Esophagus mucosa (tissue), 1 donor: ENCODE measurements around the gene COA8. TPM values are rescaled to one million over a fixed set of nuclear protein-coding genes. Genes with fewer than 3 reads are reported as not detected.

Source experiments
- ATAC-seq: fragments of 200-7000 bp; cut with Tn5 transposase; one replicate; pipeline ENCODE4 v1.9.1; 2020
- total RNA-seq: library from RNA; stranded (reverse); gene quantifications from one replicate; pipeline ENCODE4 v1.2.4, GENCODE V29; 2023
- donor health status: DM: yes; HTN: yes; CAD: no.

The COA8 gene
- total RNA-seq, 1 donor from 2014 or later, result 30.3 TPM

- ATAC-seq, result no peak
Observed at GRCh38 chr14:103549361-103550311, 13.1 kb upstream of the COA8 start.

GRCh38 chr14:103550451-103551337, 12.1 kb upstream of the COA8 start:
- no peak for ATAC-seq

DNA sequence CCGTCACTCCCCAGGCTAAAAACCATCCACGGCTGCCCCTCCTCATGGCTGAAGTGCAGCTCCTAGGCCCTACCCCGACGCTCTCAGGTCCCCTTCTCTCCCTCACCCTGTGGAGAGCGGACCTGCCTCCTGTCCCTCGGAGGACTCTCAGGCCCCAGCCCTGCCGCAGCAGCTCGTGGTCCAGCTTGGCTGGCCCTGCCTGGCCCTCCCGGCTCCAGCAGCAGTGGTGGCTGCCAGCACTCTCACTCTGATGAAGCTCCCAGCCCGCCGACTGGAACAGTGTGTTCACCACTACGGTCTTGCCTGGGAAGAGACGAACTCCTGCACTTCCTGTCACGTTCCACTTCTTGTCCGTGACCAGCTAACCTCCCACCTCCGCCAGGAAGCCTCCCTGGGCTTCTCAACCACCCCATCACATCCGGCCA, 11.4 kb upstream of the COA8 start:
- ATAC-seq, result no peak

DNA sequence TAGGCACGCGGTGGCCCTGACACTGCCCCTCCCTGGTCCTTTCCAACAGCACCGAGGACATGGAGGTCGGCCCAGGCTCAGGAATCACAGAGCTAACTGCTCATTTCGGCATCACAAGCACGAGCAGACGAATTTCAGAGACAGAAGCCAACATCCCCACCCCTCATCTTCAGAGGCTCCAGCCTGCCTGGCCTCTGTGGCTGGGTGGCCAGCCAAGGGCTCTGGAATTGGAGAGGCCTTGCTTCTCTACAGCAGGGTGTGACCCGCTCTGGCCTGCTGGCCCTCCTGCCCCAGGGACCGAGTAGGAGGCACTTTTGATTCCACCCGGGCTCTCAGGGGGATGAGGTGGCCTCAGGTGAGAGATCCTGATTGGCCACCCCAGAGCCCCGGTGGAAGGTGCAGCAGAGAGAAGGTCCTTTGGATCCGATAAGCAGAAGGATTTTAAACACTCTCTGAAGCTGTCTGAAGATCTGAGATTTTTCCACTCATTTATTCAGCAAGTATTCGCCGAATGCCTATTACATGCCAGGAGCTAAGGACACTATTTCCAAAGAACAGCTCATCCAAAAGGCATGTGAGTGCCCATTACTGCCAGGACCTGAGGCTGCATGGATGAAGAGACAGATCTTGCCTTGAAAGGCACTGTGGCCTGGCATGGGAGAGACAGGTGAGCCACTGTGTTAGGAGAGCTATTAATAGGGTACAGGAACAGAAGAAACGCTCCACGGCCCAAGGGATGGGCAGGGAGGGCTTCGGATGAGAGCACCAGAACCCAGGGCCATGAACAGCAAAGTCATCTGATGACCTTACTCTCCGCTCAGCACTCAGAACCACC, 10.5 kb upstream of the COA8 start:
- ATAC-seq, result no peak

DNA sequence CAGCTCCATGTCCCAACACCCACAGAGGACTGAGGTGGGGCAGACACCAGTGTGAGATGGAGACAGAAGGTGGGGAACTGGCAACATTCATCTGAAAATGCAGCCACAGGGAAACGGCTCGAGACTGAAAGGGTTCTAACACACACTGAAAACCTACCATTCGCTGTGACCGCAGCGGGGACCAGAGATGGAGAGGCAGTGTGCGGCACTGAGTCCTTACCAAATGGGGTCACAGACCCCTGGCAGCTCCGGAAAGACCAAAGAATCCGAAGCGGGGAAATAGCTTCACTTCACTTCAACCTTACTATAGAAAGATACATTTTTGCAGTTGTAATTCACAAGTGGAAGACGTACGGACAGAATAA, 9.9 kb upstream of the COA8 start:
- no peak for ATAC-seq

GRCh38 chr14:103555559-103556337, 7.0 kb upstream of the COA8 start:
- peak; percentile 8 for ATAC-seq

DNA sequence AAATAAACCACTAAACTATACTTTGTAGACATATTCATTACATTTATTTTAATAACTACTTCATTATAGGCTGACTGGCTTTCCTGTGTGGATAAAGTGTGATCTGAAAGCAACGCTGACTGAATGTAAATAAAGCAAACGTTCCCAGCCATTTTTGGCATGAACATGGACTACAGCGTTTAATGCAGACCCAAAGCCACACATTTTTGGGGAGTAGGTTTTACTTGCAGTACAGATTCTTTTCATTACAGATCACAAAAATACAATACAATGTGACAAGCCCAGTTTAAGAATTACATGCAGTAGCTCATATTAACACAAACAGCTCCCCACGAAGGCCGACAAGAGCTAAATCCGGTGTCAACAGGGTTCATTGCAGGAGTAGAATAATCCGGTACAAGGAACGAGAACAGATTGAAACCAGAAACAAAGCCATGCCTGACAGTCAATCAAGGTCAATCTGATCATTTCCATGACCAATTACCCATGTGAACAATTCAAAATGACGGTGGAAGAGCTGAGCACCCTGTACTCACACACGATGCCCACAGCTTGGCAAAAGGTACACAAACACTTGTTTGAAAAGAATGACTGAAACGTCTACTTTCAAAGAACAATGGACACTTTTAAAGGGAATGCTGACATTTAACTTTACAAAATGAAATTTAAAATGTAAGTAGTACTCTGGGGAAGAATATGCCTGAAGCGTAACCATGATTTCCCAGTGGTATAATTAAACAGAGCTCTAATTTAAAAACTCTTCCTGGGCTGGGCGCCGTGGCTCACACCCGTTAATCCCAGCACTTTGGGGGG, 5.6 kb upstream of the COA8 start:
- no peak for ATAC-seq

DNA sequence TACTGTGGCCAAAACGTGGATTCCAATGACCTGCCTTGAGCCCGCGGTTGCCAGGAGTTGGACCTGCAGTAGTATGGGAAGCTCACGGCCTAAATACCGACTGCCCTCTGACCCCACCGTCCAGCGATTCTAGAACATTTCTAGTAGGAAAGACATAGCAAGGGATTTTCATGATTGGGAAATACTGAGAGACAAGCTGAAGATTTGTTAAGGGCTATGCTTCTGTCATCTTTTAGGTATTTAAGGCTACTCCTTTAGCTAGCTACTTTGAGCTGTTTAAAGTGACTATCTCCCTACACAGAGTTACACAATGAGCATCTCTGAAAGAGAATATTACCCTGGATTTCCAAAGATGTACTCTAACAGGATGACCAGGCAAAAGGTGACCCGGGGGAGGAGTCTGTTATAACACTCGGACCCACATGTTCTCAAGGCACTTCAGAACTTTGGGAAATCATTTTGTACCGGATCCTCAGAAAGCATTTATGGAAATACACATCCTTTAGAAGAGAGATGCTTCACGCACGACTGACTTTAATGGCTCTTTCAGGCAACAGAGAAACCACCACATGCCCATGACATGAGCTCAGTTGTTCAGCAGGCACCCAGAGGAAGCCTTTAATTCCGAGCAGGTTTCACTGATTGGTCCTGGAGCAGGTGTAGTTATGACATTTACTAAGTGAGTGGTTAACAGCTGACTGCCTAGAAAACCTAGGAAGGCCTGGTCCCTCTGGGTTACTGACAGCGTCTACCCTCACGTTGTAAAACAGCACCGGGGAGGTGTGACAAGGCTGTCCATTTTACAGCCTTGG, 4.5 kb upstream of the COA8 start:
- no peak for ATAC-seq

GRCh38 chr14:103559766-103560165, 3.0 kb upstream of the COA8 start:
- ATAC-seq, result no peak

GRCh38 chr14:103560691-103561090, 2.1 kb upstream of the COA8 start:
- ATAC-seq, result no peak

DNA sequence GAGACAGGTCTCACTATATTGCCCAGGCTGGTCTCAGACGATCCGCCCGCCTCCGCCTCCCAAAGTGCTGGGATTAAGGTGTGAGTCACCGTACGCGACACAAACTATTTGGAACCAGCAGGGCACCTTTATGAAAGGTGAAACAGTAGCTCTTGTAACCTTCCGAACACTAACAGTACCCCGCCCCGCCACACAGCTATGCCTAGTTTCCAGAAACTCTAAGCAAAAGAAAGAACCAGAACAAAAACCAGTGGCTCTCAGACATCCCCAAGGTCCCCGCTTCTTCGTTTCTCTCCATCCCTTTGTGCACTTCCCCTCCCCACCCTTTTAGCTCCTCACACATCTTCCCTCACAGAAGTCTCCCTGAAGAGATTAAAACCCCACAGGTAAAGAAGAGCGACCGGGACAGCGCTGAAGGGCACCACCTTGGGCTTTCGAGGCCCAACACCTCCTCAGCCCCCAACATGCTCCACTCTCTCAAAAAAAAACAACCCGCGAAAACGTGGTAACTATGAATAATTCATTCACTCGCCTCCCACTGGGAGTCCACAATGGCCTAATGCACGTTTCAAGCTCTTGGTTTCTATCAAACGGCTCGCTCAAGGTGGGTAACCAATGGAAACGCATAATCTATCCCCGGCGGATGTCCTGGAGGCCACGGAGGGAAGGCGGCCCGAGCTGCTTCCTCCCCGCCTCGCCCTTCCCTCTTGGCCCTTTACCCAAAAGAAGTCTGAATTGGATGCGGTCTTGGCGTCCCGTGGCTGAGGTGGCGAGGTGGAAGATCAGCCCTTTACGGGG, 1.2 kb upstream of the COA8 start:
- peak; percentile 73 for ATAC-seq

GRCh38 chr14:103562179-103562428, 656 bp upstream of the COA8 start:
- ATAC-seq, result peak; percentile 68

DNA sequence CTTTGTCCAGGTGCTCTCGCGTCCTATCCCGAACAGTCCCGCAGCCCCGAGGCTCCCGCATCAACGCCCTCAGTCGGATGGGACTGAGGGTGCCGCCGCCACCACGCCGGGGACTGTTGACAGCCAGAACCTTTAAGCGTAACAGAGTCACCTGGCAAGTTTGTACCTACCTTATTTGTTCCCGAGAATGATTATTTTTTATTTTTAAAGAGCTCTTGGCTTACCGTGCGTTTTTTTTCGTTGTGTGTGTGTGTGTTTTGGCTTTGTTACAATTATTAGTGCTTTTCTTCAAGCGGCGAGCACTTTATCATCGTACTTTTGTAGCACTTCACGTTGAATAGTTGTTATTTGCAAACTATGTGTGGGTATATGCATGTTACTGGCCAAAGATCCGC, 463 bp downstream of the COA8 start:
- no peak for ATAC-seq

DNA sequence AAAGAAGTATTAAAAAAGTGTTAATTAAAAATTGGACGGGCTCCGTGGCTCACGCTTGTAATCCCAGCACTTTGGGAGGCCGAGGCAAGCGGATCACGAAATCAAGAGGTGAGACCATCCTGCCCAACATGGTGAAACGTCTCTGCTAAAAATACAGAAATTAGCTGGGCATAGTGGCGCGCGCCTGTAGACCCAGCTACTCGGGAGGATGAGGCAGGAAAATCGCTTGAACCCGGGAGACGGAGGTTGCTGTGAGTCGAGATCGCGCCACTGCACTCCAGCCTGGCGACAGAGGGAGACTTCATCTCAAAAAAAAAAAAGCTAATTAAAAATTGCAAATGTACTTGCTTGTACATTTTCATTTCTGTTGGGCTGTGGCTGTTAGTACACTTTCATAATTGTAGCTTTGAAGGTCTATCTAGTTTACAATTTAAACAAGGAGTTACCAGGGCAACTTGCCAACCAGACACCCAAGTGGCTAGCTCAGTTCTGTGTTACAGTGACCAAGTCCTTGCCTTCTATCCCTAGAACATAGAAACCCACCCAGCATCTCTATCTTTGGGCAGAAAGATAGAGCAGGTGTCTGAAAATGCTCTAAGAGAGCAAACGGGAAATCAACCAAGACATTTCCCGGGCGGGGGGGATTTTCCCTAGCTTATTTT, 1.2 kb downstream of the COA8 start:
- ATAC-seq, result no peak

- ATAC-seq, result no peak
Observed at GRCh38 chr14:103568952-103569351, 6.2 kb downstream of the COA8 start.

DNA sequence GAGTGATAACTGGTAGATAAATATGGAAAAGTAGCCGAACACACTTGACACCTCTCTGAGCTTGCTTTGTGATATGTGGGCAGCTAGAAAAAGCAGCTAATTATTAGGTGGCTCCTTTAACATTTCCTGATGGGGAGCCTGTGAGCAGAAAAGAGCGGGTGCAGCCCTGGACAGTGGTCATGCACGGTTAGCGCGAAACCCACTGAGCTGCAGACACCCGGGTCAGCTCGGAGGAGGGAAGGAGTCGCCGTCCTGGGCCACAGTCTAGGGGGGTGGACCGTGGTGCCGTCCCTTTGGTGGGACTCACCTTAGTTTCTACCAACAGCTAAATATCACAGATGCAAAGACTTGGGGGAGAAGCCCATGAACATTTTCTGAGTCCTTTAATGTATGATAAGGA, 6.6 kb downstream of the COA8 start:
- peak; percentile 22 for ATAC-seq

DNA sequence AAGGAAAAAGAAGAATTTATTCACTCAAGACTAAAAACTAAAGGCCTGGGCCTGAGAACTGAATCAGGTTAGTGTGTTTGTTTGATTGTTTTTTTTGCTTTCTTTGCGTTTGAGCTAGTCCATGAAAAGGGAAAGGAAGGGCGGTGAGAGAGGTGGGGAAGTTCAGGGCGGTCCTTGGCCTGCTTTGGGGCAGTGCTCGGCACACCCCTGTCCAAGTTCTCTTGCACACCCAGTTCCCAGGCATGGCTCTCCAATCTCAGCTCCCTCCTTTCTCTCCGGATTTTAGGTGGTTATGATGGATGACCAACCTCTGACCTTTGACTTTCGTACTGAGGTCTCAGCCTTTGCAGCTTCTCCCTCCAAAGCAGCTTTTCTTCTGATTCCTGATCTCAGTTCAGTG, 11.3 kb downstream of the COA8 start:
- no peak for ATAC-seq

- no peak for ATAC-seq
Observed at GRCh38 chr14:103574707-103575285, 12.0 kb downstream of the COA8 start.
